Vagina (tissue), 2 donors: ENCODE results near the gene CC2D1A. TPM values are rescaled to one million over a fixed set of nuclear protein-coding genes. Genes with fewer than 3 reads are reported as not detected.

Experiments
- DNase-seq, 2 donors: peaks; one replicate each; pipeline ENCODE4 v3.0.0-alpha.2; 2017; ENCODE audit errors: extremely low spot score in 2 of 2
- H3K27ac ChIP-seq: fragments of 200-600 bp; sonication (generic); one replicate; pipeline ENCODE4 v1.5.1; 2019
- H3K27me3 ChIP-seq: fragments of 200-600 bp; sonication (generic); one replicate; pipeline ENCODE4 v1.5.1; 2019
- H3K36me3 ChIP-seq, 2 donors: fragments of 200-600 bp; sonication (generic); one replicate each; pipeline ENCODE4 v1.5.1; 2017 to 2019
- H3K4me1 ChIP-seq: fragments of 200-600 bp; sonication (generic); one replicate; pipeline ENCODE4 v1.5.1; 2019
- H3K4me3 ChIP-seq, 2 donors: fragments of 200-600 bp; sonication (generic); 1 replicate in 1 of 2; 2 replicates in 1 of 2; pipeline ENCODE4 v1.5.1; 2016 to 2019
- H3K9me3 ChIP-seq: fragments of 200-600 bp; sonication (generic); one replicate; pipeline ENCODE4 v1.5.1; 2019
- CTCF ChIP-seq, 3 experiments: fragments of 450-650 bp in 2 of 3; fragments of 200-600 bp in 1 of 3; sonication (generic) in 1 of 3; IDR thresholded peaks; one replicate each; pipeline ENCODE4 v1.5.1; 2017 to 2019; ENCODE audit warnings: antibody characterized with exemption in 3 of 3, mild to moderate bottlenecking in 2 of 3, moderate library complexity in 2 of 3
- POLR2A ChIP-seq, 2 donors: fragments of 450-650 bp; IDR thresholded peaks; one replicate each; pipeline ENCODE4 v1.6.1; 2017; ENCODE audit warnings: antibody characterized with exemption in 2 of 2, mild to moderate bottlenecking in 2 of 2, moderate library complexity in 2 of 2
- POLR2AphosphoS5 ChIP-seq, 2 donors: sonication (generic); formaldehyde crosslinking; IDR thresholded peaks; one replicate each; pipeline ENCODE4 v1.9.0; 2017; ENCODE audit warnings: antibody characterized with exemption in 2 of 2, mild to moderate bottlenecking in 2 of 2, low read depth in 1 of 2; ENCODE audit not compliant: insufficient read depth in 1 of 2
- intact Hi-C: fragments of 100-400 bp; cut with DNase I; formaldehyde crosslinking; loops from one replicate; pipeline ENCODE4 v1.15.1; 2023
- total RNA-seq: library from RNA; depleted of rRNA; stranded (reverse); fragments of >200 nt; gene quantifications from one replicate; pipeline ENCODE4 v1.2.3, GENCODE V29; 2016

Gene CC2D1A
- total RNA-seq, 1 donor from 2014 or later: 44.4 TPM

GRCh38 chr19:13861392-13861713, 44.6 kb upstream of the CC2D1A start:
- Histone ChIP-seq H3K27me3 (no peaks in the 10 kb centered on the region), H3K4me1 (peaks cover 28% of the 10 kb centered on the region), H3K9me3 (no peaks in the 10 kb centered on the region), H3K4me3 (peak overlapping the region; percentile 40 to 46), H3K27ac (peak overlapping the region; percentile 97), H3K36me3 (no peaks in the 10 kb centered on the region)
- no peak for DNase-seq
- TF ChIP-seq POLR2A (IDR thresholded peaks at IDR 0.05): no peak
- no peak for TF ChIP-seq POLR2AphosphoS5 (IDR thresholded peaks at IDR 0.05; ENCODE audit: insufficient read depth in 1 of 2, low read depth in 1 of 2)
- TF ChIP-seq CTCF (IDR thresholded peaks at IDR 0.05): no peak
- intact Hi-C loops: loop anchor here (5.0 kb wide), 1 partner anchor 74 kb away; no protein-coding TSS in a partner anchor

GRCh38 chr19:13861714-13862531, 44.1 kb upstream of the CC2D1A start:
- TF ChIP-seq POLR2A (IDR thresholded peaks at IDR 0.05) (peak in 1 of 2 donors; percentile 42), CTCF (IDR thresholded peaks at IDR 0.05) (peak; percentile 95 to 100 (median 98)), POLR2AphosphoS5 (IDR thresholded peaks at IDR 0.05; ENCODE audit: insufficient read depth in 1 of 2, low read depth in 1 of 2) (peak; percentile 71 to 90)
- H3K9me3 ChIP-seq: no peaks in the 10 kb centered on the region
- H3K27me3 ChIP-seq: no peaks in the 10 kb centered on the region
- peak overlapping the region; percentile 40 to 46 for H3K4me3 ChIP-seq
- H3K36me3 ChIP-seq: no peaks in the 10 kb centered on the region
- intact Hi-C loops: loop anchor here (5.0 kb wide), 1 partner anchor 75 kb away; no protein-coding TSS in a partner anchor
- peaks cover 30% of the 10 kb centered on the region for H3K4me1 ChIP-seq
- no peak for DNase-seq
- H3K27ac ChIP-seq: peak overlapping the region; percentile 97

GRCh38 chr19:13864046-13864666, 41.8 kb upstream of the CC2D1A start:
- Histone ChIP-seq H3K9me3 (no peaks in the 10 kb centered on the region), H3K27me3 (no peaks in the 10 kb centered on the region), H3K27ac (peak overlapping the region; percentile 68), H3K4me3 (no peak overlapping the region), H3K36me3 (no peaks in the 10 kb centered on the region), H3K4me1 (peaks cover 30% of the 10 kb centered on the region)
- DNase-seq: no peak
- intact Hi-C loops: loop anchor here (5.0 kb wide), 1 partner anchor 77 kb away; no protein-coding TSS in a partner anchor
- TF ChIP-seq CTCF (IDR thresholded peaks at IDR 0.05) (no peak), POLR2AphosphoS5 (IDR thresholded peaks at IDR 0.05; ENCODE audit: insufficient read depth in 1 of 2, low read depth in 1 of 2) (no peak), POLR2A (IDR thresholded peaks at IDR 0.05) (no peak)

- H3K27me3 ChIP-seq: no peaks in the 10 kb centered on the region
- peaks cover 30% of the 10 kb centered on the region for H3K4me1 ChIP-seq
- no peaks in the 10 kb centered on the region for H3K9me3 ChIP-seq
- no peak for DNase-seq
- TF ChIP-seq POLR2AphosphoS5 (IDR thresholded peaks at IDR 0.05; ENCODE audit: insufficient read depth in 1 of 2, low read depth in 1 of 2): no peak
- no peak for TF ChIP-seq CTCF (IDR thresholded peaks at IDR 0.05)
- TF ChIP-seq POLR2A (IDR thresholded peaks at IDR 0.05): no peak
- peak overlapping the region; percentile 68 for H3K27ac ChIP-seq
- peak overlapping the region; percentile 59 to 92 for H3K4me3 ChIP-seq
- no peaks in the 10 kb centered on the region for H3K36me3 ChIP-seq
- intact Hi-C loops: loop anchor here (5.0 kb wide), 1 partner anchor 78 kb away; no protein-coding TSS in a partner anchor
Measured at GRCh38 chr19:13864667-13865570, 41.1 kb upstream of the CC2D1A start.
